ENCODE results near the gene USP40. TPM values are rescaled to one million over a fixed set of nuclear protein-coding genes. Genes with fewer than 3 reads are reported as not detected.

Gene USP40
- total RNA-seq, 2 donors from 2014 or later: 11.6 to 12.5 TPM

DNA sequence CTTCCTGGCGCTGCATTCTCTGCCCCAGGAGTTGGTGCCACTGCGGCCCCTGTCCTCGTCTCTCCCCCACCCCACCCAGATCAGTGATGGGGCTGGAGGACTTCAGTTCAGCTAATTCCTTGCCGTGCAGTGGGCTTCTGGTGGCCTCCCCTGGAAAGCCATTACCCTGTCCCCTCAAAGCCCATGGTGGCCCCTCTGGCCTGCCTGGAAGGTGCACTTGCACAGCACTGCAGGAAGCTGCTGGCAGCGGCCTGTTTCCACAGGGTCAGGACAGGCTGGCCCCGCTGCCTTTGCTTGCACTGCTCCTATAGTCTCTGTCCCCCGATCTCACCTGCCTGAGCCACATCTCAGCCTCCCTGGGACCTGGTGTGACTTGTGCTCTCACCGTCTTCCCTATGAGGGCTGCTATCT is 105.1 kb downstream of the USP40 start:
- H3K4me3 ChIP-seq: no peak overlapping the region
- TF ChIP-seq, protein P1, sequence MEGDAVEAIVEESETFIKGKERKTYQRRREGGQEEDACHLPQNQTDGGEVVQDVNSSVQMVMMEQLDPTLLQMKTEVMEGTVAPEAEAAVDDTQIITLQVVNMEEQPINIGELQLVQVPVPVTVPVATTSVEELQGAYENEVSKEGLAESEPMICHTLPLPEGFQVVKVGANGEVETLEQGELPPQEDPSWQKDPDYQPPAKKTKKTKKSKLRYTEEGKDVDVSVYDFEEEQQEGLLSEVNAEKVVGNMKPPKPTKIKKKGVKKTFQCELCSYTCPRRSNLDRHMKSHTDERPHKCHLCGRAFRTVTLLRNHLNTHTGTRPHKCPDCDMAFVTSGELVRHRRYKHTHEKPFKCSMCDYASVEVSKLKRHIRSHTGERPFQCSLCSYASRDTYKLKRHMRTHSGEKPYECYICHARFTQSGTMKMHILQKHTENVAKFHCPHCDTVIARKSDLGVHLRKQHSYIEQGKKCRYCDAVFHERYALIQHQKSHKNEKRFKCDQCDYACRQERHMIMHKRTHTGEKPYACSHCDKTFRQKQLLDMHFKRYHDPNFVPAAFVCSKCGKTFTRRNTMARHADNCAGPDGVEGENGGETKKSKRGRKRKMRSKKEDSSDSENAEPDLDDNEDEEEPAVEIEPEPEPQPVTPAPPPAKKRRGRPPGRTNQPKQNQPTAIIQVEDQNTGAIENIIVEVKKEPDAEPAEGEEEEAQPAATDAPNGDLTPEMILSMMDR (IDR thresholded peaks at IDR 0.05): no peak
- peaks cover 88% of the 10 kb centered on the region for H3K36me3 ChIP-seq
- H3K4me1 ChIP-seq: no peaks in the 10 kb centered on the region
- DNase-seq (ENCODE audit: low spot score): no peak
- H3K27ac ChIP-seq: no peak overlapping the region
- no peaks in the 10 kb centered on the region for H3K9me3 ChIP-seq
- H3K27me3 ChIP-seq: no peaks in the 10 kb centered on the region

DNA sequence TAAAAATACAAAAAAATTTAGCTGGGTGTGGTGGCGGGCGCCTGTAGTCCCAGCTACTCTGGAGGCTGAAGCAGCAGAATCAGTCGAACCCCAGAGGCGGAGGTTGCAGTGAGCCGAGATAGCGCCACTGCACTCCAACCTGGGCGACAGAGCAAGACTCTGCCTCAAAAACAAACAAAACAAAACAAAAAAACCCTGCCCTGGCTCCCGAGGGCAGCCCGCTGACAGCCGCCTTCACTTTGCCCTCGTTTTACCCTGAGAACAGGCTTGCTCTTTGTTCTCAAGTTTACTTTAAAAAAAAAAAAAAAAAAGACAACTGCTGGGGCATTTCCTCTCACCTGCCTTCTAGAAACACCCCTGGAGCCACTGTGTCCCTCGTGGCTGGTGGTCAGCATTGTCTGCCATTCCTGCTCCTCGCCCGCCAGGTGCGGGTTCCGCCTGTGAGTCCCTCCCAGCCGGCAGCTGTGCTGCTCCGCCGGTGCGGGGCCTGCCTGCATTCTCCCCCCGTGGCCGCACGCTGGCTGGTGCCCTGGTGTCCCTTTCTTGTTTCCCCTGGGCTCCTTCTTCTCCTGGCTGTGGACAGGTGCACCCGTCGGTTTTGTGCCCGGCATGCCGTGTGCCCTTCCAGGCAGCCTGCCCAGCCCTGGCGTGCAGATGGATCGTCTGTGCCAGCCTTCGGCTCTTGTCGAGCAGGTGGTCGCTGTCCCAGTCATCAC is 105.7 kb downstream of the USP40 start:
- TF ChIP-seq, protein P1 (IDR thresholded peaks at IDR 0.05): no peak
- DNase-seq (ENCODE audit: low spot score): no peak
- H3K4me1 ChIP-seq: no peaks in the 10 kb centered on the region
- H3K9me3 ChIP-seq: no peaks in the 10 kb centered on the region
- no peaks in the 10 kb centered on the region for H3K27me3 ChIP-seq
- no peak overlapping the region for H3K4me3 ChIP-seq
- no peak overlapping the region for H3K27ac ChIP-seq
- H3K36me3 ChIP-seq: peaks cover 94% of the 10 kb centered on the region

DNA sequence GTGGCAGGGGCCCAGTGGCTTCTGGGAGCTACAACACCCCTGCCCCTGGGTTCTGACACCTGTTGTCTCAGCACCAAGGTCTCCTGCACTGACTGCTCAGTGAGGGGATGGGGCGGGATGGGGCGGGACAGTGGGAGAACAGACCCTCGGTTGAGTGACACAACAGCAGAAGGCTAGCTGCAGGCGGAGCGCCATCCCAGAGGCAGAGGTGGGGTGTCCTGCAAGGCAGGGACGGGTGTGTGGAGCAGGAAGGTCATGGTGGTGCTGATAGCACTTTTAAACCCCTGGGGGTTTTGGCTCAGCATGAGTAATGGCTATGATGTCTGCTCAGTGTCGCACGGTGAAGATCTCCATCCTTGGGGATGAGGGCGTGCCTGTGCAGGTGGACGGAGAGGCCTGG is 107.2 kb downstream of the USP40 start:
- DNase-seq (ENCODE audit: low spot score): no peak

GRCh38 chr2:233458826-233459225 is 107.8 kb downstream of the USP40 start:
- Histone ChIP-seq H3K9me3 (no peaks in the 10 kb centered on the region), H3K27ac (no peak overlapping the region), H3K4me3 (no peak overlapping the region), H3K27me3 (no peaks in the 10 kb centered on the region), H3K36me3 (peaks cover 98% of the 10 kb centered on the region), H3K4me1 (no peaks in the 10 kb centered on the region)
- TF ChIP-seq, protein P1 (IDR thresholded peaks at IDR 0.05): no peak
- DNase-seq (ENCODE audit: low spot score): no peak

More for the DNA sequence above, 107.2 kb downstream of the USP40 start:
- TF ChIP-seq, protein P1 (IDR thresholded peaks at IDR 0.05): no peak
- Histone ChIP-seq H3K4me1 (no peaks in the 10 kb centered on the region), H3K36me3 (peaks cover 98% of the 10 kb centered on the region), H3K27ac (no peak overlapping the region), H3K27me3 (no peaks in the 10 kb centered on the region), H3K4me3 (no peak overlapping the region), H3K9me3 (no peaks in the 10 kb centered on the region)

DNA sequence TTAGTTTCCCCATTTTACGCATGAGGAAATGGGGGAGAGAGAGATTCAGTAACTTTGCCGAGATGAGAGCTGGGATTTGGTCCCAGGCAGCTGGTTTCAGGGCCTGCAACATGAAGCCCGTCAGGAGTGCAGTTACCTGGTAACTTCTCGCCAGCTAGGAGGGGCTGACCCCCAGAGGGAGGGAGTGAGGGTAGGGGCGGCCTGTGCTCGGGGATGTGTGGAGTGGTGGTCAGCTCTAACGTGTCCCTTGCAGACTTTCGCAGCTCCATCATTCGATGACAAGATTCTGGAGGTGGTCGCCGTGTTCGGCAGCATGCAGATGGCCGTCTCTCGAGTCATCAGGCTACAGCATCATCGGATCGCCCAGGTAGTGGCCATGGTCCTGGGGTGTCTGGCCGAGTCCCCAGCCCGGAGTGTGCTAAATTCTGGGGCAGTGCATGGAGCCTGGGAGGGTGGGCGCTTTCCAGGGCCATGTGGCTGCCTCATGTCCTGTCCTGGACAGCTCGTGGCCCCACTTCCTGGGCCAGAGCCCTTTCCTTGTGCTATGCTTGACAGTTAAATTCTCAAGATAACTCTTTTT is 108.5 kb downstream of the USP40 start:
- DNase-seq (ENCODE audit: low spot score): no peak
- no peak overlapping the region for H3K4me3 ChIP-seq
- H3K27ac ChIP-seq: no peak overlapping the region
- H3K4me1 ChIP-seq: no peaks in the 10 kb centered on the region
- H3K27me3 ChIP-seq: no peaks in the 10 kb centered on the region
- TF ChIP-seq, protein P1 (IDR thresholded peaks at IDR 0.05): no peak
- no peaks in the 10 kb centered on the region for H3K9me3 ChIP-seq
- H3K36me3 ChIP-seq: peaks cover 100% of the 10 kb centered on the region

Measured in right atrium auricular region (tissue), 2 donors.